Measurements from ENCODE around the gene LARGE1. TPM values are rescaled to one million over a fixed set of nuclear protein-coding genes. Genes with fewer than 3 reads are reported as not detected.

The LARGE1 gene
- total RNA-seq, 1 experiment from 2014 or later, result 2.5 TPM

DNA sequence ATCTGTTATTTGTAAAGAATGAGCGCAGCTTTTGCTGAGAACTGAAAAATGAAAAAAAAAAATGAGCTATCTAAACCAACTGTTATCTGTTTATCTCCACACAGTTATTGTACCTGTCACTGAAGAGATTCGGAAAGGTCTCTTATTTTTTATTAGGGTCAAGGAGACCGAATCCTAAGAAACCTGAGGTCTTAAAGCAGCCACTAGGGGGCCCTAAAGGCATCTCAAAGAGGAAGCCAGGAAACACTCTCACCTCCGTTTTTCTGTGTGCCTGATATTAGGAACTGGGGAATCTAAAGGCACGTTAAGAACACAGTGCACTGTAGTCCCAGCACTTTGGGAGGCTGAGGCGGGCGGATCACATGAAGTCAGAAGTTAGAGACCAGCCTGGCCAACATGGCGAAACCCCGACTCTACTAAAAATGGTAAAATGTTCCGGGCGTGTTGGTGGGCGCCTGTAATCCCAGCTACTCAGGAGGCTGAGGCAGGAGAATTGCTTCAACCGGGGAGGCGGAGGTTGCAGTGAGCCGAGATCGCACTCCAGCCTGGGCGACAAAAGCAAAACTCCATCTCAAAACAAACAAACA is 3.5 kb upstream of the LARGE1 start:
- Histone ChIP-seq H3K9me3 (ENCODE audit: control insufficient read depth, insufficient read depth, low read depth, low read length) (no peaks in the 10 kb centered on the region), H3K4me1 (ENCODE audit: control insufficient read depth, insufficient read depth, low read length) (peaks cover 7% of the 10 kb centered on the region), H3K27ac (ENCODE audit: low read length) (no peak overlapping the region), H3K4me3 (ENCODE audit: low read depth in 2 of 2, low read length in 2 of 2) (no peak overlapping the region), H3K27me3 (ENCODE audit: control insufficient read depth, insufficient read depth, low read length) (peaks cover 14% of the 10 kb centered on the region), H3K36me3 (ENCODE audit: control insufficient read depth, insufficient read depth, low read length) (no peaks in the 10 kb centered on the region)
- CTCF ChIA-PET, result interaction anchor here (0.7 kb wide), 2 partner anchors 16 to 816 kb away, joined by 3 to 9 read pairs; no protein-coding TSS in a partner anchor
- in situ Hi-C loops (cut with HindIII; ENCODE audit: low pct_unique_long_range_greater_than_20kb, low sequenced_read_pairs) (no loop called here), intact Hi-C loops (cut with micrococcal nuclease; ENCODE audit: unreplicated experiment) (loop anchor here (5.0 kb wide), 1 partner anchor 1099 kb away; no protein-coding TSS in a partner anchor)
- BruUV-seq (replicated peaks), result no TSS peak
- ATAC-seq (no peak), DNase-seq (ENCODE audit: low read depth, low spot score) (no peak)
- POLR2A ChIA-PET, result no interaction called here
- no peak for TF ChIP-seq TCF7L2 (IDR thresholded peaks at IDR 0.05; ENCODE audit: low read depth, low read length)
- TF ChIP-seq SIN3A (IDR thresholded peaks at IDR 0.05; ENCODE audit: borderline replicate concordance, insufficient read depth, low read depth, low read length), result no peak
- TF ChIP-seq CTCF (IDR thresholded peaks at IDR 0.05), result peak; percentile 76
- TF ChIP-seq, protein P1, sequence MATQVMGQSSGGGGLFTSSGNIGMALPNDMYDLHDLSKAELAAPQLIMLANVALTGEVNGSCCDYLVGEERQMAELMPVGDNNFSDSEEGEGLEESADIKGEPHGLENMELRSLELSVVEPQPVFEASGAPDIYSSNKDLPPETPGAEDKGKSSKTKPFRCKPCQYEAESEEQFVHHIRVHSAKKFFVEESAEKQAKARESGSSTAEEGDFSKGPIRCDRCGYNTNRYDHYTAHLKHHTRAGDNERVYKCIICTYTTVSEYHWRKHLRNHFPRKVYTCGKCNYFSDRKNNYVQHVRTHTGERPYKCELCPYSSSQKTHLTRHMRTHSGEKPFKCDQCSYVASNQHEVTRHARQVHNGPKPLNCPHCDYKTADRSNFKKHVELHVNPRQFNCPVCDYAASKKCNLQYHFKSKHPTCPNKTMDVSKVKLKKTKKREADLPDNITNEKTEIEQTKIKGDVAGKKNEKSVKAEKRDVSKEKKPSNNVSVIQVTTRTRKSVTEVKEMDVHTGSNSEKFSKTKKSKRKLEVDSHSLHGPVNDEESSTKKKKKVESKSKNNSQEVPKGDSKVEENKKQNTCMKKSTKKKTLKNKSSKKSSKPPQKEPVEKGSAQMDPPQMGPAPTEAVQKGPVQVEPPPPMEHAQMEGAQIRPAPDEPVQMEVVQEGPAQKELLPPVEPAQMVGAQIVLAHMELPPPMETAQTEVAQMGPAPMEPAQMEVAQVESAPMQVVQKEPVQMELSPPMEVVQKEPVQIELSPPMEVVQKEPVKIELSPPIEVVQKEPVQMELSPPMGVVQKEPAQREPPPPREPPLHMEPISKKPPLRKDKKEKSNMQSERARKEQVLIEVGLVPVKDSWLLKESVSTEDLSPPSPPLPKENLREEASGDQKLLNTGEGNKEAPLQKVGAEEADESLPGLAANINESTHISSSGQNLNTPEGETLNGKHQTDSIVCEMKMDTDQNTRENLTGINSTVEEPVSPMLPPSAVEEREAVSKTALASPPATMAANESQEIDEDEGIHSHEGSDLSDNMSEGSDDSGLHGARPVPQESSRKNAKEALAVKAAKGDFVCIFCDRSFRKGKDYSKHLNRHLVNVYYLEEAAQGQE (IDR thresholded peaks at IDR 0.05; ENCODE audit: insufficient read depth in 1 of 2, low read depth in 2 of 2, low read length in 1 of 2), result no peak
- TF ChIP-seq POLR2AphosphoS5 (IDR thresholded peaks at IDR 0.05; ENCODE audit: low read depth, low read length), result no peak

- Histone ChIP-seq H3K36me3 (ENCODE audit: control insufficient read depth, insufficient read depth, low read length) (no peaks in the 10 kb centered on the region), H3K27me3 (ENCODE audit: control insufficient read depth, insufficient read depth, low read length) (peaks cover 14% of the 10 kb centered on the region), H3K27ac (ENCODE audit: low read length) (no peak overlapping the region), H3K4me3 (ENCODE audit: low read depth in 2 of 2, low read length in 2 of 2) (no peak overlapping the region), H3K9me3 (ENCODE audit: control insufficient read depth, insufficient read depth, low read depth, low read length) (no peaks in the 10 kb centered on the region), H3K4me1 (ENCODE audit: control insufficient read depth, insufficient read depth, low read length) (peaks cover 7% of the 10 kb centered on the region)
- DNase-seq (ENCODE audit: low read depth, low spot score) (no peak), ATAC-seq (no peak)
- ChIA-PET CTCF (interaction anchor here (0.6 to 0.7 kb wide), 3 partner anchors 16 to 1101 kb away, joined by 3 to 9 read pairs (median 3); no protein-coding TSS in a partner anchor), POLR2A (interaction anchor here (0.5 to 0.6 kb wide), 2 partner anchors 1024 to 1231 kb away, joined by 7 to 13 read pairs; no protein-coding TSS in a partner anchor)
- no peak for TF ChIP-seq CTCF (IDR thresholded peaks at IDR 0.05)
- TF ChIP-seq, protein P1 (IDR thresholded peaks at IDR 0.05; ENCODE audit: insufficient read depth in 1 of 2, low read depth in 2 of 2, low read length in 1 of 2), result no peak
- no peak for TF ChIP-seq TCF7L2 (IDR thresholded peaks at IDR 0.05; ENCODE audit: low read depth, low read length)
- no peak for TF ChIP-seq POLR2AphosphoS5 (IDR thresholded peaks at IDR 0.05; ENCODE audit: low read depth, low read length)
- no peak for TF ChIP-seq SIN3A (IDR thresholded peaks at IDR 0.05; ENCODE audit: borderline replicate concordance, insufficient read depth, low read depth, low read length)
- intact Hi-C loops (cut with micrococcal nuclease; ENCODE audit: unreplicated experiment) (loop anchor here (5.0 kb wide), 1 partner anchor 1099 kb away; no protein-coding TSS in a partner anchor), in situ Hi-C loops (cut with HindIII; ENCODE audit: low pct_unique_long_range_greater_than_20kb, low sequenced_read_pairs) (no loop called here)
- no TSS peak for BruUV-seq (replicated peaks)
These were observed 2.8 kb upstream of the LARGE1 start for GRCh38 chr22:33923033-33923432.

Data from Panc1 (cell line).